ENCODE measurements around the gene NPRL2. TPM values are rescaled to one million over a fixed set of nuclear protein-coding genes. Genes with fewer than 3 reads are reported as not detected.

Gene NPRL2
- total and polyA plus RNA-seq, 2 of the 13 experiments (the other 11 are each of a cell fraction or from before 2014, with no cell fraction given) = 30.6 to 51.4 TPM

DNA sequence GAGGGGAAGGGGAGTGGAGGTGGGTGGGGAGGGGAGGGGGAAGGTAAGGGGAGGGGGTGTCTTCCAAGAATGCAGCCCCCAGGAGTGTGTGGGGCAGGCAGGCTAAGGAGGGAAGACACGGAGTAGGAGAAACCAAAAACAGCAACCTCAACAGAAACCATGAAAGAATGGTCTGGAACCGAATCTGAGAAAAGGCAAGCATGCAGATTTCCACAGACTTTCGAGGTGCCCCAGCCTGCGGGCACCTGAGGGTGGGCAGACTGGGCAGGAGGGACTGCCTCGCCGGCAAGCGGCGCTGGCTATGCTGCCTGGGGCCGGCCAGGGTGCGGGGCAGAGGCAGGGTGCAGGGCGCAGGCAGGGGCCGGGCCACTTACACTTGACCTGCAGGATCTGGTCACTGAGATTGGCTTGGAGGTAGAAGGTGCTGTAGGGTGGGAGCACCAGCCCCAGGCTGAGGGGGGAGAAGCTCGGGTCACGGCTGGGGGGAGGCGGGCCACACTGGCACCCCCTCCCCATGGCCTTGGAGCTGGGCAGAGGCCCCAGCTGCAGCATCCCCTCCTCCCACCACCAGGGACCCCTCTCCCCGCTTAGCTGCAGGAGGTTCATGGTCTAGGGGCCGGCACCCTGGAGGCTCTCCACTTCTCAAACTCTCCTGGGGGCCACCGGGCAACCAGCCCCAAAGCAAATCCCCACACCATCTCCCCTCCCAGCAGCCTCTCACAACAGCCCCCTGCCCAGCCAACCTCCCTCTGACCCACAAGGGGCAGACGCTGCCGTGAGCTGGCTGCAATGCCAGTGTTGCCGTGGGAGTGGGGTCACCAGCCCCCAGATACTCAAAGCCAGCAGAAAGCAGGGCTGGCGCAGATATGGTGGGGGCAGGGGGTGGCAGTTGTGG, 24.0 kb upstream of the NPRL2 start:
- no TSS peak for BruUV-seq (replicated peaks)
- POLR2A ChIA-PET = no interaction called here
- FAIRE-seq (no peak), ATAC-seq (no peak), DNase-seq (ENCODE audit: low spot score) (no peak)
- Histone ChIP-seq H3K9ac (ENCODE audit: insufficient read depth, low read depth, low read length) (no peak overlapping the region), H3K4me1 (ENCODE audit: insufficient read depth, low read length) (peaks cover 15% of the 10 kb centered on the region), H3K79me2 (ENCODE audit: insufficient read depth, low read length) (no peaks in the 10 kb centered on the region), H3K27ac (ENCODE audit: extremely low read length, insufficient read depth, low read length) (no peak overlapping the region), H4K20me1 (ENCODE audit: insufficient read depth, low read length) (no peaks in the 10 kb centered on the region), H3K27me3 (ENCODE audit: control insufficient read depth in 1 of 2, insufficient read depth in 2 of 2, low read length in 2 of 2) (peaks cover 9 to 37% of the 10 kb centered on the region in 2 experiments; a peak in 4 of 5 replicates), H3K36me3 (replicated peaks in 1 of 2; ENCODE audit: control insufficient read depth in 1 of 2, insufficient read depth in 2 of 2, low read length in 2 of 2) (no peaks in the 10 kb centered on the region), H3K9me3 (ENCODE audit: low read length) (no peaks in the 10 kb centered on the region), H3K4me2 (ENCODE audit: low read depth, low read length) (no peak overlapping the region), H3K4me3 (replicated peaks in 1 of 3; ENCODE audit: insufficient read depth in 1 of 3, low read depth in 2 of 3, low read length in 3 of 3) (no peak overlapping the region), H2AFZ (ENCODE audit: low read length) (no peak overlapping the region)
- in situ Hi-C loops (cut with HindIII; ENCODE audit: extremely low pct_ligation_motif_present, low pct_unique_long_range_greater_than_20kb) (no loop called here), intact Hi-C loops (cut with micrococcal nuclease; ENCODE audit: unreplicated experiment) (loop anchor here (5.0 kb wide), 1 partner anchor 143 kb away; no protein-coding TSS in a partner anchor)
- TF ChIP-seq MAFF (IDR thresholded peaks at IDR 0.05; ENCODE audit: low read depth, low read length) = 0 out of 2 replicates have a peak, but pooled peaks have one; percentile 32
- TF ChIP-seq TCF7 (IDR thresholded peaks at IDR 0.05; ENCODE audit: low read depth) = no peak
- TF ChIP-seq MAFK (conservative IDR thresholded peaks at IDR 0.05 in 1 of 2, IDR thresholded peaks at IDR 0.05 in 1 of 2; ENCODE audit: low read length in 2 of 2) = peak; percentile 28 to 40
- CTCF ChIA-PET (ENCODE audit: low intra/inter-chr PET ratio, low total read pairs) = no interaction called here
- WGBS (ENCODE audit: low lambda C conversion rate) = 34% methylated on average over 10 of the region's 22 CpGs

- DNase-seq (ENCODE audit: low spot score) = no peak
- no peaks in the 10 kb centered on the region for H3K36me3 ChIP-seq (replicated peaks in 1 of 2; ENCODE audit: control insufficient read depth in 1 of 2, insufficient read depth in 2 of 2, low read length in 2 of 2)
- BruUV-seq (replicated peaks) = no TSS peak
- no peak overlapping the region for H3K4me3 ChIP-seq (replicated peaks in 1 of 3; ENCODE audit: insufficient read depth in 1 of 3, low read depth in 2 of 3, low read length in 3 of 3)
- FAIRE-seq = no peak
- ChIA-PET CTCF (ENCODE audit: low intra/inter-chr PET ratio, low total read pairs) (no interaction called here), POLR2A (no interaction called here)
- ATAC-seq = no peak
- in situ Hi-C loops (cut with HindIII; ENCODE audit: extremely low pct_ligation_motif_present, low pct_unique_long_range_greater_than_20kb) (no loop called here), intact Hi-C loops (cut with micrococcal nuclease; ENCODE audit: unreplicated experiment) (loop anchor here (5.0 kb wide), 1 partner anchor 144 kb away; no protein-coding TSS in a partner anchor)
- peaks cover 12% of the 10 kb centered on the region for H3K4me1 ChIP-seq (ENCODE audit: insufficient read depth, low read length)
- H3K27me3 ChIP-seq (ENCODE audit: control insufficient read depth in 1 of 2, insufficient read depth in 2 of 2, low read length in 2 of 2) = peaks cover 9 to 49% of the 10 kb centered on the region in 2 experiments
- H3K27ac ChIP-seq (ENCODE audit: extremely low read length, insufficient read depth, low read length) = no peak overlapping the region
- no peak overlapping the region for H2AFZ ChIP-seq (ENCODE audit: low read length)
- H3K9ac ChIP-seq (ENCODE audit: insufficient read depth, low read depth, low read length) = no peak overlapping the region
- H3K9me3 ChIP-seq (ENCODE audit: low read length) = no peaks in the 10 kb centered on the region
- H3K79me2 ChIP-seq (ENCODE audit: insufficient read depth, low read length) = no peaks in the 10 kb centered on the region
- no peaks in the 10 kb centered on the region for H4K20me1 ChIP-seq (ENCODE audit: insufficient read depth, low read length)
- TF ChIP-seq ZNF577 (CRISPR knock-in tag; IDR thresholded peaks at IDR 0.05; ENCODE audit: borderline replicate concordance, low read depth) = no peak
- TF ChIP-seq ZNF589 (CRISPR knock-in tag; conservative IDR thresholded peaks at IDR 0.05) = no peak
- no peak for TF ChIP-seq ZNF20 (CRISPR knock-in tag; IDR thresholded peaks at IDR 0.05)
- TF ChIP-seq, protein P1, sequence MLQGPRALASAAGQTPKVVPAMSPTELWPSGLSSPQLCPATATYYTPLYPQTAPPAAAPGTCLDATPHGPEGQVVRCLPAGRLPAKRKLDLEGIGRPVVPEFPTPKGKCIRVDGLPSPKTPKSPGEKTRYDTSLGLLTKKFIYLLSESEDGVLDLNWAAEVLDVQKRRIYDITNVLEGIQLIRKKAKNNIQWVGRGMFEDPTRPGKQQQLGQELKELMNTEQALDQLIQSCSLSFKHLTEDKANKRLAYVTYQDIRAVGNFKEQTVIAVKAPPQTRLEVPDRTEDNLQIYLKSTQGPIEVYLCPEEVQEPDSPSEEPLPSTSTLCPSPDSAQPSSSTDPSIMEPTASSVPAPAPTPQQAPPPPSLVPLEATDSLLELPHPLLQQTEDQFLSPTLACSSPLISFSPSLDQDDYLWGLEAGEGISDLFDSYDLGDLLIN (CRISPR knock-in tag; IDR thresholded peaks at IDR 0.05; ENCODE audit: borderline replicate concordance) = no peak
- no peak for TF ChIP-seq ZNF44 (CRISPR knock-in tag; IDR thresholded peaks at IDR 0.05)
- no peak for TF ChIP-seq MBD4 (IDR thresholded peaks at IDR 0.05; ENCODE audit: borderline replicate concordance, low read length)
- no peak overlapping the region for H3K4me2 ChIP-seq (ENCODE audit: low read depth, low read length)
- 25% methylated on average over 12 of the region's 12 CpGs for WGBS (ENCODE audit: low lambda C conversion rate)
Observed at GRCh38 chr3:50373146-50374051, 22.8 kb upstream of the NPRL2 start.

Data from HepG2 (cell line).